ENCODE data around the gene RNF166.

RNF166 gene

GRCh38 chr16:88721815-88722755 lies 15.9 kb upstream of the RNF166 start:
- Histone ChIP-seq H3K4me2 (ENCODE audit: low read length) (no peak overlapping the region), H3K79me2 (no peaks in the 10 kb centered on the region), H3K4me3 (ENCODE audit: low read depth, low read length) (no peak overlapping the region), H3K4me1 (no peaks in the 10 kb centered on the region), H2AFZ (no peak overlapping the region), H3K27me3 (ENCODE audit: control insufficient read depth, insufficient read depth, low read length) (no peaks in the 10 kb centered on the region), H3K9ac (no peak overlapping the region), H3K27ac (no peak overlapping the region), H3K9me3 (ENCODE audit: control insufficient read depth, low read length) (no peaks in the 10 kb centered on the region), H3K36me3 (ENCODE audit: control insufficient read depth, insufficient read depth, low read length) (no peaks in the 10 kb centered on the region)
- TF ChIP-seq CTCF (IDR thresholded peaks at IDR 0.05) = no peak

DNA sequence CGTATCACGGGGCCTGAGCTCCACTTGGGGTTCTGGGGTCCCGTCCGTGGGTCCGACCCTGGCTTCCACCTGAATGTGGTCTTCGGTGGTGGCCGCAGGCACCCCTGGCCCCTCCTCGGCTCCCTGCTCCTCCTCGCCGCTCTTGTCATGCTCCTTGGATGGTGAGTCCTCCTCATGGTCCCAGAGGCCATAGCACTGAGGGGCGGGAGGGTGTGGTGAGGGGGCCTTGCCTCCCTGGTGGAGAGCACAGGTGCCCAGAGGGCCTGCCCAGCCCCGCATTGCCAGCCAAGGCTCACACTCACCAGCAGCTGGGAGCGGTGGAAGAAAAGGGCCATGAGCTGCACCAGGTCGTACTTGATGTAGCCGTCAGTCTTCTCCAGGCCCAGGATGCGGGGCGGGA lies 15.0 kb upstream of the RNF166 start:
- no peak overlapping the region for H3K9ac ChIP-seq
- no peak overlapping the region for H3K4me2 ChIP-seq (ENCODE audit: low read length)
- H3K27me3 ChIP-seq (ENCODE audit: control insufficient read depth, insufficient read depth, low read length) = no peaks in the 10 kb centered on the region
- H3K4me1 ChIP-seq = no peaks in the 10 kb centered on the region
- no peak overlapping the region for H2AFZ ChIP-seq
- no peaks in the 10 kb centered on the region for H3K36me3 ChIP-seq (ENCODE audit: control insufficient read depth, insufficient read depth, low read length)
- H3K27ac ChIP-seq = no peak overlapping the region
- no peaks in the 10 kb centered on the region for H3K79me2 ChIP-seq
- no peaks in the 10 kb centered on the region for H3K9me3 ChIP-seq (ENCODE audit: control insufficient read depth, low read length)
- H3K4me3 ChIP-seq (ENCODE audit: low read depth, low read length) = no peak overlapping the region
- no peak for TF ChIP-seq CTCF (IDR thresholded peaks at IDR 0.05)

DNA sequence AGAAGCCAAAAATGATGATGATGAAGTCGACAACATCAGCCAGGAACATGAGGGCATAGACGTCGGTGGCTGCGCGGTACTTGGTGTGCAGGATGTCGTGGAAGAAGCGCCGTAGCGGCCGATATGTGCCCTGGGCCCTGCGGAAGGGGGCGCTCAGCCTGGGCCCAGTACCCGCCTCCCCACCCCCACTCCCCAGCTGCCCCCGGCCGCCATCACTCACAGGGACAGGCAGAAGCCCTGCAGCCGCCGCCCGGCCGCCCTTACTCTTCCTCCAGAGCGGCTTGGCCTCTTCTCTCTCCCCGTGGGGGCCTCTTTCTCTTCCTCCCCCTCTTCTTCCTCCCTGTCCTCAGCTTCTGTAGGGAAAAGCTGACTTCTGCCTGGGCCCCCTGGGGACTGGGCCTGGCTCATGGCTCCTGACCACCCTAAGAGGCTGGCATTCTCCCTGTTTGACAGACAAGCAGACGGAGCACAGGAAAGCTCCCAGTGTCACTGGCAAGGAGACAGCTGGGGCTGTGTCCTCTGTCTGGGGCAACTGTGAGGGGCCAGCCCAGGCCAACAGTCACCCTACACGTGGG lies 14.3 kb upstream of the RNF166 start:
- Histone ChIP-seq H3K79me2 (no peaks in the 10 kb centered on the region), H3K4me3 (ENCODE audit: low read depth, low read length) (no peak overlapping the region), H3K27me3 (ENCODE audit: control insufficient read depth, insufficient read depth, low read length) (no peaks in the 10 kb centered on the region), H3K4me2 (ENCODE audit: low read length) (no peak overlapping the region), H2AFZ (no peak overlapping the region), H3K27ac (no peak overlapping the region), H3K9me3 (ENCODE audit: control insufficient read depth, low read length) (no peaks in the 10 kb centered on the region), H3K36me3 (ENCODE audit: control insufficient read depth, insufficient read depth, low read length) (no peaks in the 10 kb centered on the region), H3K9ac (no peak overlapping the region), H3K4me1 (no peaks in the 10 kb centered on the region)
- no peak for TF ChIP-seq CTCF (IDR thresholded peaks at IDR 0.05)

DNA sequence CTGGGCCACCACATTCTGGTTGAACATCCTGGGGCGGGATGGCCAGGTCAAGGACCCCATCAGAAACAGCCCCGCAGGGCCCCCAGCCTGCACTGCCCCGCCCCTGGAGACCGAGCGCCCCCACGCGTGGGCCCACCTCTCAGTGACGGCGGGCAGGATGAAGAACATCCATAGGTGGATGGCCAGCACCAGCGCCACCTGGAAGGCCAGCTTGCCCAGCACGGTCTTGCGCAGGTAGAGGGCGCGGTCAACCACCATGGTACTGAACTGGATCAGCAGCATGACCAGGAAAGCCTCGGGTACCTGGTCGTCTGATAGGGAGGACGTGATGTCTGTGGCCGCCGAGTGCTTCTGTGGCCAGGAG lies 13.7 kb upstream of the RNF166 start:
- Histone ChIP-seq H3K79me2 (no peaks in the 10 kb centered on the region), H3K4me2 (ENCODE audit: low read length) (no peak overlapping the region), H3K27ac (no peak overlapping the region), H3K27me3 (ENCODE audit: control insufficient read depth, insufficient read depth, low read length) (no peaks in the 10 kb centered on the region), H2AFZ (no peak overlapping the region), H3K36me3 (ENCODE audit: control insufficient read depth, insufficient read depth, low read length) (no peaks in the 10 kb centered on the region), H3K4me3 (ENCODE audit: low read depth, low read length) (no peak overlapping the region), H3K4me1 (no peaks in the 10 kb centered on the region), H3K9ac (no peak overlapping the region), H3K9me3 (ENCODE audit: control insufficient read depth, low read length) (no peaks in the 10 kb centered on the region)
- no peak for TF ChIP-seq CTCF (IDR thresholded peaks at IDR 0.05)

Measured in parathyroid adenoma (tissue), 2 donors.